Panc1 (cell line): Measurements from ENCODE around the gene NUP188. TPM values are rescaled to one million over a fixed set of nuclear protein-coding genes. Genes with fewer than 3 reads are reported as not detected.

Experiments
- ATAC-seq: fragments of 200-7000 bp; cut with Tn5 transposase; 2 replicates; pipeline ENCODE4 v1.9.1; 2020; ENCODE audit warnings: mild to moderate bottlenecking, moderate library complexity
- BruUV-seq: library from RNA; stranded (reverse); fragments of 400-500 nt; replicated peaks from 2 replicates; lab custom pipeline; 2021; lab: Mats Ljungman, UMichigan
- CTCF ChIA-PET: fragments of 300-600 bp; sonication (Branson Sonifier 250); formaldehyde crosslinking; loops from one replicate; lab custom pipeline; 2022; ENCODE audit warnings: antibody characterized with exemption; lab: Charles Lee
- POLR2A ChIA-PET: fragments of 300-600 bp; sonication (Branson Sonifier 250); formaldehyde crosslinking; loops from one replicate; lab custom pipeline; 2022; ENCODE audit warnings: antibody characterized with exemption; lab: Charles Lee
- DNase-seq: peaks from one replicate; pipeline ENCODE4 v3.0.0-alpha.2; 2010; ENCODE audit warnings: low read depth, low spot score
- H3K27ac ChIP-seq: 2 replicates; pipeline ENCODE4 v1.5.1; 2011; ENCODE audit warnings: mild to moderate bottlenecking, low read length, inconsistent platforms
- H3K27me3 ChIP-seq: fragments of 200-500 bp; sonication (Bioruptor generic); 2 replicates; pipeline ENCODE4 v1.6.0; 2014; ENCODE audit warnings: low read length, inconsistent platforms; ENCODE audit not compliant: control insufficient read depth, insufficient read depth
- H3K36me3 ChIP-seq: fragments of 200-500 bp; sonication (Bioruptor generic); 2 replicates; pipeline ENCODE4 v1.5.1; 2014; ENCODE audit warnings: inconsistent platforms, mild to moderate bottlenecking, low read length, moderate library complexity; ENCODE audit not compliant: control insufficient read depth, insufficient read depth
- H3K4me1 ChIP-seq: 2 replicates; pipeline ENCODE4 v1.5.1; 2011; ENCODE audit warnings: inconsistent platforms, mild to moderate bottlenecking, low read length, moderate library complexity; ENCODE audit not compliant: control insufficient read depth, insufficient read depth
- H3K4me3 ChIP-seq, 2 experiments: 2 replicates each; pipeline ENCODE4 v1.5.1; 2011 to 2012; ENCODE audit warnings: low read depth in 2 of 2, low read length in 2 of 2, mild to moderate bottlenecking in 2 of 2, inconsistent platforms in 1 of 2, moderate library complexity in 1 of 2
- H3K9me3 ChIP-seq: fragments of 200-500 bp; sonication (Bioruptor generic); 2 replicates; pipeline ENCODE4 v1.5.1; 2014; ENCODE audit warnings: low read depth, mild to moderate bottlenecking, inconsistent platforms, low read length, moderate library complexity; ENCODE audit not compliant: control insufficient read depth, insufficient read depth
- POLR2AphosphoS5 ChIP-seq: IDR thresholded peaks from 2 replicates; pipeline ENCODE4 v1.6.1; 2012; ENCODE audit warnings: mild to moderate bottlenecking, low read depth, low read length, moderate library complexity
- SIN3A ChIP-seq: IDR thresholded peaks from 2 replicates; pipeline ENCODE4 v1.6.1; 2012; ENCODE audit warnings: low read depth, mild to moderate bottlenecking, low read length, moderate library complexity, borderline replicate concordance; ENCODE audit not compliant: insufficient read depth
- TCF7L2 ChIP-seq: IDR thresholded peaks from 2 replicates; pipeline ENCODE4 v1.6.1; 2011; ENCODE audit warnings: mild to moderate bottlenecking, low read depth, low read length, inconsistent platforms
- in situ Hi-C: cut with HindIII; loops from 2 replicates; pipeline ENCODE4 v1.10.0; 2016; ENCODE audit warnings: low sequenced_read_pairs, low pct_unique_long_range_greater_than_20kb
- intact Hi-C: fragments of 100-400 bp; cut with micrococcal nuclease; formaldehyde crosslinking; loops from one replicate; pipeline ENCODE4 v1.10.0; 2022; ENCODE audit not compliant: unreplicated experiment
- total RNA-seq: library from RNA; stranded (reverse); gene quantifications from one replicate; pipeline ENCODE4 v1.2.1, GENCODE V29; 2021; ENCODE audit not compliant: unreplicated experiment
- TF ChIP-seq, protein P1 (sequence below), 2 experiments: IDR thresholded peaks; 2 replicates each; pipeline ENCODE4 v1.6.1; 2011 to 2012; ENCODE audit warnings: low read depth in 2 of 2, control low read depth in 1 of 2, low read length in 1 of 2, mild to moderate bottlenecking in 1 of 2, moderate library complexity in 1 of 2; ENCODE audit not compliant: insufficient read depth in 1 of 2
- TF ChIP-seq, protein P2 (sequence below): fragments of 450-650 bp; IDR thresholded peaks from 2 replicates; pipeline ENCODE4 v1.5.1; 2017; ENCODE audit warnings: mild to moderate bottlenecking

The NUP188 gene
- total RNA-seq, 1 experiment from 2014 or later, result 69.9 TPM

DNA sequence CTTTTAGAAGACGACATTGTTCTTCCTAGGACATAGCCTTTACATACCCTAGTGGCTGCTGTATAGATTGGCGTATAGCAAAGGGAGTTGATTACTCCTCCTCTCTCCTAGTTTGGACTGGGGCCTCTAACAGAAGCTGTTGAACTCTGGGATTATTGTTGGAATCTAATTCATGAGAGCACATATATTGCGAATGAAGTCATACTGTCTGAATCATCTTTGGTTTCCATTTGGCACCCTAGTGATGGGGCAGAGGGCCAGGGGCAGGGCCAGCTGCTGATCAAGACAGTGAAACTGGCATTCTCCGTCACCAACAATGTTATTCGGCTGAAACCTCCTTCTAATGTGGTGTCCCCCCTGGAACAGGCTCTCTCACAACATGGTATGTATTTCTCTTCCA, 40.3 kb downstream of the NUP188 start:
- Histone ChIP-seq H3K27ac (no peak overlapping the region), H3K9me3 (no peaks in the 10 kb centered on the region), H3K4me3 (no peak overlapping the region), H3K4me1 (no peaks in the 10 kb centered on the region), H3K36me3 (peaks cover 21% of the 10 kb centered on the region), H3K27me3 (no peaks in the 10 kb centered on the region)
- intact Hi-C loops (no loop called here), in situ Hi-C loops (no loop called here)
- no TSS peak for BruUV-seq
- ATAC-seq (no peak), DNase-seq (no peak)
- ChIA-PET CTCF (no interaction called here), POLR2A (no interaction called here)
- TF ChIP-seq, protein P1, sequence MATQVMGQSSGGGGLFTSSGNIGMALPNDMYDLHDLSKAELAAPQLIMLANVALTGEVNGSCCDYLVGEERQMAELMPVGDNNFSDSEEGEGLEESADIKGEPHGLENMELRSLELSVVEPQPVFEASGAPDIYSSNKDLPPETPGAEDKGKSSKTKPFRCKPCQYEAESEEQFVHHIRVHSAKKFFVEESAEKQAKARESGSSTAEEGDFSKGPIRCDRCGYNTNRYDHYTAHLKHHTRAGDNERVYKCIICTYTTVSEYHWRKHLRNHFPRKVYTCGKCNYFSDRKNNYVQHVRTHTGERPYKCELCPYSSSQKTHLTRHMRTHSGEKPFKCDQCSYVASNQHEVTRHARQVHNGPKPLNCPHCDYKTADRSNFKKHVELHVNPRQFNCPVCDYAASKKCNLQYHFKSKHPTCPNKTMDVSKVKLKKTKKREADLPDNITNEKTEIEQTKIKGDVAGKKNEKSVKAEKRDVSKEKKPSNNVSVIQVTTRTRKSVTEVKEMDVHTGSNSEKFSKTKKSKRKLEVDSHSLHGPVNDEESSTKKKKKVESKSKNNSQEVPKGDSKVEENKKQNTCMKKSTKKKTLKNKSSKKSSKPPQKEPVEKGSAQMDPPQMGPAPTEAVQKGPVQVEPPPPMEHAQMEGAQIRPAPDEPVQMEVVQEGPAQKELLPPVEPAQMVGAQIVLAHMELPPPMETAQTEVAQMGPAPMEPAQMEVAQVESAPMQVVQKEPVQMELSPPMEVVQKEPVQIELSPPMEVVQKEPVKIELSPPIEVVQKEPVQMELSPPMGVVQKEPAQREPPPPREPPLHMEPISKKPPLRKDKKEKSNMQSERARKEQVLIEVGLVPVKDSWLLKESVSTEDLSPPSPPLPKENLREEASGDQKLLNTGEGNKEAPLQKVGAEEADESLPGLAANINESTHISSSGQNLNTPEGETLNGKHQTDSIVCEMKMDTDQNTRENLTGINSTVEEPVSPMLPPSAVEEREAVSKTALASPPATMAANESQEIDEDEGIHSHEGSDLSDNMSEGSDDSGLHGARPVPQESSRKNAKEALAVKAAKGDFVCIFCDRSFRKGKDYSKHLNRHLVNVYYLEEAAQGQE (IDR thresholded peaks at IDR 0.05; ENCODE audit: insufficient read depth in 1 of 2, low read depth in 2 of 2, low read length in 1 of 2), result no peak
- TF ChIP-seq TCF7L2, result no peak
- no peak for TF ChIP-seq POLR2AphosphoS5
- no peak for TF ChIP-seq SIN3A
- TF ChIP-seq, protein P2, sequence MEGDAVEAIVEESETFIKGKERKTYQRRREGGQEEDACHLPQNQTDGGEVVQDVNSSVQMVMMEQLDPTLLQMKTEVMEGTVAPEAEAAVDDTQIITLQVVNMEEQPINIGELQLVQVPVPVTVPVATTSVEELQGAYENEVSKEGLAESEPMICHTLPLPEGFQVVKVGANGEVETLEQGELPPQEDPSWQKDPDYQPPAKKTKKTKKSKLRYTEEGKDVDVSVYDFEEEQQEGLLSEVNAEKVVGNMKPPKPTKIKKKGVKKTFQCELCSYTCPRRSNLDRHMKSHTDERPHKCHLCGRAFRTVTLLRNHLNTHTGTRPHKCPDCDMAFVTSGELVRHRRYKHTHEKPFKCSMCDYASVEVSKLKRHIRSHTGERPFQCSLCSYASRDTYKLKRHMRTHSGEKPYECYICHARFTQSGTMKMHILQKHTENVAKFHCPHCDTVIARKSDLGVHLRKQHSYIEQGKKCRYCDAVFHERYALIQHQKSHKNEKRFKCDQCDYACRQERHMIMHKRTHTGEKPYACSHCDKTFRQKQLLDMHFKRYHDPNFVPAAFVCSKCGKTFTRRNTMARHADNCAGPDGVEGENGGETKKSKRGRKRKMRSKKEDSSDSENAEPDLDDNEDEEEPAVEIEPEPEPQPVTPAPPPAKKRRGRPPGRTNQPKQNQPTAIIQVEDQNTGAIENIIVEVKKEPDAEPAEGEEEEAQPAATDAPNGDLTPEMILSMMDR, result no peak

DNA sequence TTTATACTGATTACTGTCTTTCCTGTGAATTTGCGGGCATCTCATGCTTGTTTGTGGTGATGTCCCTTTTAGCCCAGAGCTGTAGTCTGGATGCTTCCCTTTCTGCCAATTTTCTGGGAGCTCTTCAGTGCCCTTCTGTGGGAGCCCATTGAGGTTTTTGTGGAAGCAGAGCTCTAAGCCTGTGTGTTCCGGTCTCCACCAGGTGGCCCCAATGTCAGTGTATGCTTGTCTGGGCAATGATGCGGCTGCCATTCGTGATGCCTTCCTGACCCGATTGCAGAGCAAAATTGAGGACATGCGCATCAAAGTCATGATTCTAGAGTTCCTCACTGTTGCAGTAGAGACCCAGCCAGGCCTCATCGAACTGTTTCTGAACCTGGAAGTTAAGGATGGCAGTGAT, 45.5 kb downstream of the NUP188 start:
- intact Hi-C loops (no loop called here), in situ Hi-C loops (no loop called here)
- no TSS peak for BruUV-seq
- no peak for ATAC-seq
- no peak for DNase-seq
- Histone ChIP-seq H3K9me3 (no peaks in the 10 kb centered on the region), H3K4me3 (no peak overlapping the region), H3K4me1 (no peaks in the 10 kb centered on the region), H3K27me3 (no peaks in the 10 kb centered on the region), H3K27ac (no peak overlapping the region), H3K36me3 (peaks cover 12% of the 10 kb centered on the region)
- TF ChIP-seq, protein P2, result no peak; the same call in 1 of the 2 replicates
- TF ChIP-seq TCF7L2 (no peak), POLR2AphosphoS5 (no peak), SIN3A (no peak)
- TF ChIP-seq, protein P1 (IDR thresholded peaks at IDR 0.05; ENCODE audit: insufficient read depth in 1 of 2, low read depth in 2 of 2, low read length in 1 of 2), result no peak
- ChIA-PET POLR2A (interaction anchor here (0.5 kb wide), 1 partner anchor 39 kb away, joined by 5 read pairs; no protein-coding TSS in a partner anchor), CTCF (no interaction called here)
